Nephron progenitor cell (in vitro differentiated cells): Measurements from ENCODE around the gene DCAF11.

Source experiments
- DNase-seq: peaks from one replicate; pipeline ENCODE4 v3.0.0; 2021
- H3K27ac Mint-ChIP-seq: 2 replicates; pipeline ENCODE4 v1.8.0; 2021; ENCODE audit warnings: mild to moderate bottlenecking, moderate library complexity, mixed read lengths
- H3K27me3 Mint-ChIP-seq: 2 replicates; pipeline ENCODE4 v1.8.0; 2021; ENCODE audit warnings: mild to moderate bottlenecking, low read depth, mixed read lengths; ENCODE audit not compliant: poor library complexity
- H3K36me3 Mint-ChIP-seq: 2 replicates; pipeline ENCODE4 v1.8.0; 2021; ENCODE audit warnings: low read depth, mixed read lengths
- H3K4me1 Mint-ChIP-seq: 2 replicates; pipeline ENCODE4 v1.8.0; 2021; ENCODE audit warnings: mixed read lengths
- H3K4me3 Mint-ChIP-seq: 2 replicates; pipeline ENCODE4 v1.8.0; 2021; ENCODE audit warnings: mild to moderate bottlenecking, moderate library complexity, mixed read lengths
- H3K9me3 Mint-ChIP-seq: 2 replicates; pipeline ENCODE4 v1.8.0; 2021; ENCODE audit warnings: mild to moderate bottlenecking, moderate library complexity, mixed read lengths
- CTCF ChIP-seq: fragments of 200-600 bp; sonication (generic); IDR thresholded peaks from 2 replicates; pipeline ENCODE4 v1.5.0; 2021; ENCODE audit warnings: antibody characterized with exemption

The DCAF11 gene

GRCh38 chr14:24150061-24150460, 35.5 kb downstream of the DCAF11 start:
- H3K9me3 Mint-ChIP-seq: no peaks in the 10 kb centered on the region
- no peaks in the 10 kb centered on the region for H3K27me3 Mint-ChIP-seq
- H3K27ac Mint-ChIP-seq: no peak overlapping the region
- no peak overlapping the region for H3K4me3 Mint-ChIP-seq
- peaks cover 48% of the 10 kb centered on the region for H3K36me3 Mint-ChIP-seq
- DNase-seq: no peak
- TF ChIP-seq CTCF: no peak
- H3K4me1 Mint-ChIP-seq: peaks cover 35% of the 10 kb centered on the region

GRCh38 chr14:24150567-24150966, 36.0 kb downstream of the DCAF11 start:
- no peak for TF ChIP-seq CTCF
- H3K27ac Mint-ChIP-seq: no peak overlapping the region
- no peaks in the 10 kb centered on the region for H3K9me3 Mint-ChIP-seq
- H3K36me3 Mint-ChIP-seq: peaks cover 51% of the 10 kb centered on the region
- H3K4me3 Mint-ChIP-seq: no peak overlapping the region
- peaks cover 30% of the 10 kb centered on the region for H3K4me1 Mint-ChIP-seq
- no peaks in the 10 kb centered on the region for H3K27me3 Mint-ChIP-seq
- no peak for DNase-seq

- Mint-ChIP-seq H3K27ac (no peak overlapping the region), H3K4me3 (no peak overlapping the region), H3K27me3 (no peaks in the 10 kb centered on the region), H3K9me3 (no peaks in the 10 kb centered on the region), H3K4me1 (peaks cover 26% of the 10 kb centered on the region), H3K36me3 (peaks cover 55% of the 10 kb centered on the region)
- no peak for DNase-seq
- no peak for TF ChIP-seq CTCF
Measured at GRCh38 chr14:24150993-24151392, 36.4 kb downstream of the DCAF11 start.

- H3K27ac Mint-ChIP-seq: no peak overlapping the region
- no peak overlapping the region for H3K4me3 Mint-ChIP-seq
- no peaks in the 10 kb centered on the region for H3K27me3 Mint-ChIP-seq
- no peak for TF ChIP-seq CTCF
- H3K9me3 Mint-ChIP-seq: no peaks in the 10 kb centered on the region
- H3K4me1 Mint-ChIP-seq: peaks cover 21% of the 10 kb centered on the region
- H3K36me3 Mint-ChIP-seq: peaks cover 57% of the 10 kb centered on the region
- DNase-seq: no peak
Measured at GRCh38 chr14:24151404-24152080, 37.0 kb downstream of the DCAF11 start.

GRCh38 chr14:24155100-24155499, 40.5 kb downstream of the DCAF11 start:
- Mint-ChIP-seq H3K9me3 (no peaks in the 10 kb centered on the region), H3K27ac (no peak overlapping the region), H3K4me1 (peaks cover 4% of the 10 kb centered on the region), H3K4me3 (no peak overlapping the region), H3K36me3 (peaks cover 64% of the 10 kb centered on the region), H3K27me3 (no peaks in the 10 kb centered on the region)
- no peak for DNase-seq
- TF ChIP-seq CTCF: no peak

GRCh38 chr14:24156840-24157239, 42.3 kb downstream of the DCAF11 start:
- Mint-ChIP-seq H3K36me3 (peaks cover 49% of the 10 kb centered on the region), H3K27ac (peak overlapping the region; percentile 36), H3K9me3 (no peaks in the 10 kb centered on the region), H3K4me1 (peaks cover 16% of the 10 kb centered on the region), H3K27me3 (no peaks in the 10 kb centered on the region), H3K4me3 (no peak overlapping the region)
- no peak for TF ChIP-seq CTCF
- DNase-seq: no peak
